Astrocyte of the cerebellum (primary cell): Measurements from ENCODE around the gene ABHD17A.
"Not testable (repeated sequence)": the region's sequence is repeated elsewhere in the genome, so short reads cannot be mapped to it uniquely, and the experiment has no call there.

Experiments used
- DNase-seq: peaks from one replicate; pipeline ENCODE4 v3.0.0-alpha.2; 2011; ENCODE audit warnings: low read depth
- H3K4me3 ChIP-seq: 2 replicates; pipeline ENCODE4 v1.5.1; 2011; ENCODE audit warnings: mild to moderate bottlenecking, low read depth, low read length, moderate library complexity
- CTCF ChIP-seq: IDR thresholded peaks from 2 replicates; pipeline ENCODE4 v1.5.1; 2012; ENCODE audit warnings: low read length, low read depth, moderate library complexity, mild to moderate bottlenecking; ENCODE audit errors: missing control alignments
- in situ Hi-C: cut with HindIII; loops from 2 replicates; pipeline ENCODE4 v1.10.0; 2017; ENCODE audit warnings: low sequenced_read_pairs

Gene ABHD17A

GRCh38 chr19:1883784-1884183 lies 1.5 kb downstream of the ABHD17A start:
- no peak for TF ChIP-seq CTCF
- H3K4me3 ChIP-seq = peak overlapping the region; percentile 90
- no peak for DNase-seq
- in situ Hi-C loops = no loop called here

GRCh38 chr19:1882786-1883692 lies 2.3 kb downstream of the ABHD17A start:
- in situ Hi-C loops = no loop called here
- H3K4me3 ChIP-seq = no peak overlapping the region
- TF ChIP-seq CTCF = no peak
- no peak for DNase-seq

- DNase-seq = no peak
- in situ Hi-C loops = no loop called here
- H3K4me3 ChIP-seq = no peak overlapping the region
- no peak for TF ChIP-seq CTCF
These were observed 3.1 kb downstream of the ABHD17A start for GRCh38 chr19:1882089-1882785.

GRCh38 chr19:1881393-1882088 lies 3.8 kb downstream of the ABHD17A start:
- DNase-seq, H3K4me3 ChIP-seq, in situ Hi-C loops: not testable (repeated sequence)

GRCh38 chr19:1880611-1881392 lies 4.5 kb downstream of the ABHD17A start:
- in situ Hi-C loops = no loop called here

GRCh38 chr19:1879982-1880381 lies 5.3 kb downstream of the ABHD17A start:
- not testable (repeated sequence) for DNase-seq, H3K4me3 ChIP-seq
- in situ Hi-C loops = loop anchor here (10.0 kb wide), 1 partner anchor 115 kb away; no protein-coding TSS in a partner anchor

More at GRCh38 chr19:1880611-1881392, 4.5 kb downstream of the ABHD17A start:
- TF ChIP-seq CTCF = no peak
- H3K4me3 ChIP-seq = no peak overlapping the region
- no peak for DNase-seq

- not testable (repeated sequence) for DNase-seq
- in situ Hi-C loops = loop anchor here (10.0 kb wide), 1 partner anchor 116 kb away; no protein-coding TSS in a partner anchor
These were observed 6.7 kb downstream of the ABHD17A start for GRCh38 chr19:1878583-1878982.

GRCh38 chr19:1877280-1877660 lies 8.0 kb downstream of the ABHD17A start:
- in situ Hi-C loops = loop anchor here (10.0 kb wide), 1 partner anchor 118 kb away; no protein-coding TSS in a partner anchor
- H3K4me3 ChIP-seq, DNase-seq: not testable (repeated sequence)

More at GRCh38 chr19:1878583-1878982, 6.7 kb downstream of the ABHD17A start:
- H3K4me3 ChIP-seq = not testable (repeated sequence)

- H3K4me3 ChIP-seq = peak overlapping the region; percentile 96
- in situ Hi-C loops = loop anchor here (10.0 kb wide), 1 partner anchor 118 kb away; no protein-coding TSS in a partner anchor
- not testable (repeated sequence) for DNase-seq
These were observed 8.6 kb downstream of the ABHD17A start for GRCh38 chr19:1876496-1877279.
